Measurements from ENCODE around the gene PRC1.

The PRC1 gene

GRCh38 chr15:90988296-90988695 lies 6.0 kb downstream of the PRC1 start:
- no peak for DNase-seq

GRCh38 chr15:90987561-90988141 lies 6.7 kb downstream of the PRC1 start:
- DNase-seq = no peak

DNA sequence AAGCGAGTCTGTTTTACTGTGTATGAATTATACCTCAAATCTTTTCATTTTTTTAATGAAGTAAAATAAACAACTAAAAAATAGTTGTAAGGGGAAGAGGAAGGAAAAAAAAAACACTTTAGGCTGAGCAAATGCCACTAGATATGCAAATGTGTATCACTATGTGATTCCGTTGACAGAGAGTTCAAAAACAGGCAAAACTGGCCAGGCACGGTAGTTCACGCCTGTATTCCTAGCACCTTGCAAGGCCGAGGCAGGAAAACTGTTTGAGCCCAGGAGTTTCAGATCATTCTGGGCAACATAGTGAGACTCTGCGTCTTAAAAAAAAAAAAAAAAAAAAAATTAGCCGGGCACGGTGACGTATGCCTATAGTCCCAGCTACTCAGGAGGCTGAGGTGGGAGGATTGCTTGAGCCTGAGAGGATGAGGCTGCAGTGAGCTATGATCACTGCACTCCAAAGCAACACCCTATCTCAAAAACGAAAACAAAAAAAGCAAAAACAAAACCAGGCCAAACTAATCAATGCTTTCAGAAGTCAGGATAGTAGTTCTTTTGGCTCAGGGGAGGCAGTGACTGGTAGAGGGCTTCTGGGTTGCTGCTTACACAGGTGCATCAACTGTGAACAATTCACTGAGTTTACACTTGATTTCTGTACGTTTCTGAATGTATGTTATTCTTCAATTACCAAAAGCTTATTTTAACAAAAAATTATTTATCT lies 7.4 kb downstream of the PRC1 start:
- DNase-seq = no peak

- DNase-seq = no peak
Observed at GRCh38 chr15:90982135-90982534, 12.2 kb downstream of the PRC1 start.

DNA sequence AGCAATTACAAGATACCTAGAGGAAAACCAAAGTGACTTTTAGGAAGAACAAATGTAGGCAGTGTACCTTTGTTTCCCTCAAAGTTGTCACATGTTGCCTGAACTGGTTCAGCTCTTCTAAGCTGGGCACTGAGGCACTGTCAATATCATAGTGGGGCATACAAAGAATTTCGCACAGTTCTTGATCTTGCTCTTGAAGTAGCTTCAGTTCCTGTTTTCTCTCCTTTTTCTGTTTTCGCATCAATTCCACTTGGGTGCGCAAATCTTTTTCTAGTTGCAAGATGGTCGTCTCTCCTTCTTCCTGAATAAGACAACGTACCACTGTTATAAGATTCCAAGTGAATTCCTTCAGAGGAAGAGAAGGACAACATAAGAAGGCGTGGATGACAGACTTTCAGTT lies 12.7 kb downstream of the PRC1 start:
- no peak for DNase-seq

GRCh38 chr15:90979582-90979981 lies 14.8 kb downstream of the PRC1 start:
- no peak for DNase-seq

DNA sequence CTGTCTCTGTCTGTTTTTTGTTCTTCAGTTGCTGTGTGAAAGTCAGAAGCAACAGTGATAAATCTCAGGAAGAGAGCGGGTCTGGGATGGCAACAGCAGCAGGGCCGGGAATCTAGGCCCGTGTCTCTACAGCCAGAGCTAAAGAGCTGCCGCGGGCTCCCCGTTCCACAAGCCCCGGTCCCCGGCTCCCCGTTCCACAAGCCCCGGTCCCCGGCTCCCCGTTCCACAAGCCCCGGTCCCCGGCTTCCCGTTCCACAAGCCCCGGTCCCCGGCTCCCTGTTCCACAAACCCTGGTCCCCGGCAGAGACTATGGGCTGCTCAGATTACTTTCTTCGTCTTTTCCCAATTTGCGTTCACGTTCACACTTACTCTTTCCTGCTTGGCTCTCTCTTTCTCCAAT lies 20.1 kb downstream of the PRC1 start:
- DNase-seq = no peak

GRCh38 chr15:90972133-90972532 lies 22.2 kb downstream of the PRC1 start:
- DNase-seq = no peak

- no peak for DNase-seq
Observed at GRCh38 chr15:90970274-90970673, 24.1 kb downstream of the PRC1 start.

DNA sequence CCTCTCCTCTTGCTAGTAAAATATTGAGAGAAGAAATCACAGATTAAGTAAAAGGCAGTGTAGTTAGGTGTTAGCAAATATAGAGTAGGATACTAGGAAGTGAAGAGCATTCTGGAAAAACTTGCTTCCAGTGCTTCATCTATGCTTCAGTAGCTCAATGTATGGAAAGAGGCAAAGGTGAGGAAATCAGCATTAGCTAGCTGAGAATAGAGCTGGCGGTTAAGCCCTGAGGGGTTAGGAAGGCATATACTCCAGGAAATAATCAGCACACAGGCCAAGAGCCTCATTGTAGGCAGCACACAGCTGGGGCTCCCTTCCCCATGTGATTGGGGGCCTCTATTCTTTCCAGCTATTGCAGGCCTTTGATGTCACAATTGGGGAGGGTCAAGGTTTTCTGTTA lies 25.9 kb downstream of the PRC1 start:
- no peak for DNase-seq

DNA sequence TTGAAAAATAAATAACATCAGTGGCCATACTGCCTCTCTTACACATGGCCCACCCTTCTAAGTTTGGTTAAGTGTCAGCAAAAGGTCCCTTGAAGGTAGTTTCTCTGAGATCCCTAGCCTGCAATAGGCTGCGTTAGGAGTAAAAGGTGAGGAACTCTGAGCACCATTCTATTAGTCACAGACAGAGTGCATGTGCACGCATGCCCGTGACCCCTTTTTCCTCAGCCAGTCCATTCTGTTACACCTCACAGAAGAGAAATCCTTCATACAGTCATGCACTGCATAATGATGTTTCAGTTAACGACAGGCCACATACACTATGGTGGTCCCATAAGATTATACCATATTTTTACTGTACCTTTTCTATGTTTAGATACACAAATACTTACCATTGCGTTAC lies 27.1 kb downstream of the PRC1 start:
- no peak for DNase-seq

- no peak for DNase-seq
Observed at GRCh38 chr15:90966262-90966661, 28.1 kb downstream of the PRC1 start.

DNA sequence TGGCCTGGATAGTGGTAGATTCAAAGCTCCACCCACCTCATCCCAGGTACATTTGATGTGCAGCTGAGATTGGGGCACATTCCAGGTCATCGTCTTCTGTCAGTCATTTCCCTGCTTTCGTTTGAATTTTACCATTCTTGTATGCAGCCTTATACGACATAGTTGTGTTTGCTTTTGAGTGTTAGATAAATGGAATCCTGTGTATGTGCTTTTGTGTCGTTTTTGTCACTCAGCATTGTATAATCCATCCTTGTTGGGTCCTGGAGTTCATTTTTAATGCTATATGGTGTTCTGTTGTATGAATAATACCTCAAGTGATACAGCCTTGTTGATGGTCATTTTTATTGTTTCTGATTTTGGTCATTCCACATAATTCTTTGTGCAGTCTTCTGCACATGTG lies 32.3 kb downstream of the PRC1 start:
- no peak for DNase-seq

- DNase-seq = no peak
Observed at GRCh38 chr15:90960298-90961091, 33.8 kb downstream of the PRC1 start.

DNA sequence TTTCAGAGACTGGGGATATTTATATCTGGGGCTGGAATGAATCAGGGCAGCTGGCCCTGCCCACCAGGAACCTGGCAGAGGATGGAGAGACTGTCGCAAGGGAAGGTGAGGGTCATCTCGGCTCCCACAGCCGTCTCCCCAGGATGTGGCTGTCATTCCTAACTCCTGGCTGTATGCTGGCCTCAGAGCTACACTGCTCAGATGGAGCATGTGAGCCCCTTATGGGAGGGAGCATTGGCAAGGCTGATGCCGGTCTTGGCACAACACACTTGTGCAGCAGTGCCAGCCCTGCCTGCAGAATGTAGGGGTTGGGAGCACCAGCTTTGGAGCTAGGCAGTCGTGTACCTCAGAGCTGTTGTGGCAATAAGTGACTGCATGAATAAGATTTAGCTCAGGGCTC lies 34.4 kb downstream of the PRC1 start:
- peak; percentile 72 for DNase-seq

DNA sequence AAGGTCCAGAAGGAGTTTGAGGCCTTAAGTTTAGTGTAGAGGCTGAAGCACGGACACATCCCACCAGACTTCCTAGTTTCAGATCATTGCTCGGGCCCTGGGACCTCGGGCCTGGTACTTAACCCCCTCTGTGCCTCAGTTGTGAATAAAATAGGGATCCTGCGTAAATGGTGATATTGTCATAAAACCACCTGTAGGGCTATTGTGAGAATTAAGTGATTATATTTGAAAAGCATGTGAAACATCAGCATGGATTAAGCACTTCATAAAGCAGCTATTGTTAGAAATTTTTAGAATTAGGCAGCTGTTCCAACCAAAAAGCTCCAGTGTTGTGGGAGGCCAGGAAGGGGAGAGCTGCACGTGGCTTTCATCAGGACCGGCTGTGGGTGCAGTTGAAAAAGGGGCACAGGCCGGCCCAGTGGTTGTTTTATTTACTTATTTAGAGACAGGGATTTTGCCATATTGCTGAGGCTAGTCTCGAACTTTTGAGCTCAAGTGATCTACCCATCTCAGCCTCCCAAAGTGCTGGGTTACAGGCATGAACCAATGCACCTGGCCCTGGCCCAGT lies 35.2 kb downstream of the PRC1 start:
- no peak for DNase-seq

DNA sequence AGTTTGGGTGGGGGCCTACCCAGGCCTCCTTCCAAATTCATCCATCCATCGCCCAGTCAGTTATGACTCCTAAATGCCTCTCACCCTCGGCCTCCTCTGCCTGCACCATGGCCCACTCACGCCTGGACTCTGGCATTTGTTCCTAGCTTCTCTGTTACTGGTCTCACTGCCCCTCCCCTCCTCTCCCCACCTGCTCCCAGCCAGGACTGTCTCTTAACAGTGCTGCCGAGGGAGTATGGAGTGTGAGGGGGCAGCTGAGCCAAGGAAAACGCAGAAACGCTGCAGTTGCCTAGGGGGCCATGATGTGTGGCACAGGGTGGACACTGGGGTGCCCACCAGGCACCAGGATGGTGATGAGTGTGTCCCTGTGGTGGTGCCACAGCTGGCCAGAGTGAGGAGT lies 36.5 kb downstream of the PRC1 start:
- no peak for DNase-seq

GRCh38 chr15:90957031-90957790 lies 37.1 kb downstream of the PRC1 start:
- no peak for DNase-seq

- peak; percentile 92 for DNase-seq
Observed at GRCh38 chr15:90956274-90957030, 37.9 kb downstream of the PRC1 start.

GRCh38 chr15:90955624-90956273 lies 38.6 kb downstream of the PRC1 start:
- DNase-seq = no peak

All from right forelimb (tissue), 1 donor.